ENCODE measurements around the gene HGFAC. TPM values are rescaled to one million over a fixed set of nuclear protein-coding genes. Genes with fewer than 3 reads are reported as not detected.
A peak's percentile ranks its signal among the peaks of the same experiment; 100 is the strongest.

HGFAC gene
- total RNA-seq, 1 donor = not detected

DNA sequence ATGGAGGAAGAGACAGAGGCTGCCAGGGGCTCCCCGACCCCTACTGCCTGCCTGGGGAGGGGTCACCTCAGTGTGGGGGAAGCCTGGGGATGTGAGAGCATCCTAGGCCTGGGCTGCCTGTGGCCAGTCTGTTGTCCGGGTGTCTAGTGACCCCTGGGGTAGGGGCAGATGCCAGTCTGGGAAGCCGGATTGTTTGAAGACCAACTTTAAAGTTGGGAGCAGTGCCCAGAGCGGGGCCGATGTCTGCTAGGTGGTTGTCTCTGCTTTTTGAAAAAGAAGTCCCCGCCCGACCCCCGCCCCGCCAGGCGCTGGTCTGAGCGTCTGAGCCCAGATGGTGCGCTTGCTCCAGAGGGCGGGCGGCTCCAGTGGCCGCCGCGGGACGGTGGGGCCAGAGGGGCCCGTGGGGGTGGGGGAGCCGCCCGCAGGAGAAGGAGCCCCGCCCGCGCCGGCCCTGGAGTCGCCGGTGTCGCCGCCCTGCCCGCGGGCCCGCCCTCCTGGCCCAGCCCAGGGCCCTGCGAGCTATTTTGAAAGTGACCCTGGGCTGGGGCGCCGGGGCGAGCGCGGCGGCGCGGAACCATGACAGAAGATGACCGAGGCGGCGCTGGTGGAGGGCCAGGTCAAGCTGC is 21.1 kb downstream of the HGFAC start, which contains the start of gene DOK7:
TSS of gene DOK7 (plus strand) at position 517 of the 626 bp plus-strand sequence. CDS start at position 587, 70 bp downstream.
- no peak for DNase-seq (ENCODE audit: low read depth)
- TF ChIP-seq, protein P1, sequence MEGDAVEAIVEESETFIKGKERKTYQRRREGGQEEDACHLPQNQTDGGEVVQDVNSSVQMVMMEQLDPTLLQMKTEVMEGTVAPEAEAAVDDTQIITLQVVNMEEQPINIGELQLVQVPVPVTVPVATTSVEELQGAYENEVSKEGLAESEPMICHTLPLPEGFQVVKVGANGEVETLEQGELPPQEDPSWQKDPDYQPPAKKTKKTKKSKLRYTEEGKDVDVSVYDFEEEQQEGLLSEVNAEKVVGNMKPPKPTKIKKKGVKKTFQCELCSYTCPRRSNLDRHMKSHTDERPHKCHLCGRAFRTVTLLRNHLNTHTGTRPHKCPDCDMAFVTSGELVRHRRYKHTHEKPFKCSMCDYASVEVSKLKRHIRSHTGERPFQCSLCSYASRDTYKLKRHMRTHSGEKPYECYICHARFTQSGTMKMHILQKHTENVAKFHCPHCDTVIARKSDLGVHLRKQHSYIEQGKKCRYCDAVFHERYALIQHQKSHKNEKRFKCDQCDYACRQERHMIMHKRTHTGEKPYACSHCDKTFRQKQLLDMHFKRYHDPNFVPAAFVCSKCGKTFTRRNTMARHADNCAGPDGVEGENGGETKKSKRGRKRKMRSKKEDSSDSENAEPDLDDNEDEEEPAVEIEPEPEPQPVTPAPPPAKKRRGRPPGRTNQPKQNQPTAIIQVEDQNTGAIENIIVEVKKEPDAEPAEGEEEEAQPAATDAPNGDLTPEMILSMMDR (IDR thresholded peaks at IDR 0.05; ENCODE audit: insufficient read depth, low read length) = no peak
- H3K4me3 ChIP-seq (ENCODE audit: low read depth, low read length) = peak within 1 kb of the TSS; percentile 42

DNA sequence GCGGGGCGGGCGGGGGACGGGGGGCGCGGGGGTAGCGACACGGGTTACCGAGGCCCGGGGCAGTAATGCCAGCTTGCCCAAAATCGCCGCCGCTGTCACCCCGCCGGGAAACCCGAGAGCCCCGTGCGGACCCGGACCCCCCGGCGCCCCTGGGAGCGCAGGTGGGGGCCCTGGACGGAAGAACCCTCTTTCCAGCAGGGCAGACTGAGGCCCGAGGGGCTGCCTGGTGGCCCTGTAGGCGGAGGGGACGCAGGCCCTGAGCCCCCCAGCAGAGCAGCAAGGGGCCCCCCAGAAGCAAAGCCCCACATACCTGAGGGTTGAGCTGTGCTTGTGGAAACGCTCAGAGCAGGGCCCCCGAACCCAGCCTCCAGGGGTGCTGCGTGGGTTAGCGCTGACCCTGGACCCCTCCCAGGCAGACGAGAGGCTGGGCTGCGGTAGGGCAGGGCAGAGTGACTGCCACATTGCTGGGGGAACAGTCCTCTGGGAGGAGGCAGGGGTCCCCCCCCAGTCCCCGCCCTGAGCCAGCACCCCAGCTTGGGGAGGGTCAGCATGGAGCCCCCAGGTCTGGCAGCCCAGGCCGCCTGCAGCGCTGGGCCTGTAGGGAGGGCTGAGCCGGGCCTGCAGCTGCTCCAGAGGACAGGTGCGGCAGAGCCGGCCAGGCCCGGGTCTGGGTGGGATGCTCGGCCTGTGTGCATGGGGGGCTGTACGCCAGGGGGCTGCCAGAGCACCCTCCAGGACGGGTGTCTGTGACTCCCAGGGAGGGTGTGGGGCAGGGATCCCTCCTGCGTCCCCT is 22.0 kb downstream of the HGFAC start:
- no peak for DNase-seq (ENCODE audit: low read depth)
- TF ChIP-seq, protein P1 (IDR thresholded peaks at IDR 0.05; ENCODE audit: insufficient read depth, low read length) = no peak
- H3K4me3 ChIP-seq (ENCODE audit: low read depth, low read length) = no peak overlapping the region

DNA sequence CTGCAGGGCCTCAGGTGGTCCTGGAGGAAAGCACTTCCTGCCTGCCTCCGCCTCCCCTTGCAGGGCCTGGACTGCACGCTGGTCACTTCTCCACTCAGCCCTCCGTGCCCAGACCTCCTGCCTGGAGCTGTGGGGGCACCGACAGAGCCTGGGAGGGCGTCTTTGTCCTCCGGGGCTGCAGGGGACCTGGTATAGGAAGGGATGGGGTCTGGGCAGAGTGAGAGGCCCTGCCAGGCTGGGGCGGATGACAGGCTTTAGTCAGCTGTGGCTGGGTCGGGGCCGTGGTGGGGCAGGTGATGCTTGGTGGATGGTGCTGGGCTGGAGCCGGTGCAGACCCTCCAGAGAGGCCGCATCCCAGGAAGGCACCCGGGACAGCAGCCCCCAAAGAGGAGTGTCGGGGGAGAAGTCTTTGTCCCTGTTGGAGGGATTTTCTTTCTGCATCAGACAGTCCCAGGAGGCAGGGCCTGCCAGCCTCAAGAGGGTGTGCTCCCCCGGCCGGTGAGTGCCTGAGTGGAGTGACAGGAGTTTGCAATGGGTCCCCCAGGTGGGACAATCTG is 22.7 kb downstream of the HGFAC start:
- no peak overlapping the region for H3K4me3 ChIP-seq (ENCODE audit: low read depth, low read length)
- TF ChIP-seq, protein P1 (IDR thresholded peaks at IDR 0.05; ENCODE audit: insufficient read depth, low read length) = no peak
- DNase-seq (ENCODE audit: low read depth) = no peak

DNA sequence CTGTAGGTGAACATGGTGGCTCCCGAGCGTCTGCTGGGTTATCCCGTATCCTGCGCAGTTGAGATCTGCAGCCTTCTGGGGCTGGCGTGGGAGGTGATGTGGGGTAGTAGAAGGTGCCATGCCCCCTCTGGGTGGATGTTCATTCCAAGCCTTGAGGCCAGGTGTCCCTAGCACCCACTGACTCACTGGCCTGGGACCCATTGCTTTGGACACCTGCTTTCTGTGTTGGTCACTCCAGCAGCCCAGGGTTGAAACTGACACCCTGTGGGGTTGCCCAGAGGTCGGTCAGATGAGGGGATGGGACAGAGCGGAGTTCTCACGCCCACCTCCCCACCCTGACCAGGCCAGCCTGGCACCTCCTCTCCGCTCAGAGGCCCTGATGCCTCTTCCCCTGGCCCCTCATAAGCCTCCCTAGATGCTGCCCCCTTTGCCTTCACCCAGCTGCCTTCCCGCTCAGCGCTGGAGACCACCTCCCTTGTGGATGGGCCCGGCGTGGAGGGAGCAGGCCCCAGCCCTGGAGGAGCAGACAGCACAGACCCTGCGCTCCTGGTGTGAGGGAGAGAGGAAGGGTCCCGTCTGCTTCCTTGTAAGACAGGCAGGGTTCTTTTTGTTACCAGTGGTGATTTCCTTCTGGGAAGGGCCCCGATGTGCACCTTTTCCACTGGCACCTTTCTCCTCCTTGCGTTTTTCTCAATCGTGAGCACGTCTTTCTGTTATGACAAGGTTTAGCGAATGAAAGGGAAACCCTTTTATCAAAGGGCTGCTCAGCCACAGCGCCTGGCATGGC is 23.3 kb downstream of the HGFAC start:
- H3K4me3 ChIP-seq (ENCODE audit: low read depth, low read length) = no peak overlapping the region
- DNase-seq (ENCODE audit: low read depth) = no peak
- TF ChIP-seq, protein P1 (IDR thresholded peaks at IDR 0.05; ENCODE audit: insufficient read depth, low read length) = no peak

DNA sequence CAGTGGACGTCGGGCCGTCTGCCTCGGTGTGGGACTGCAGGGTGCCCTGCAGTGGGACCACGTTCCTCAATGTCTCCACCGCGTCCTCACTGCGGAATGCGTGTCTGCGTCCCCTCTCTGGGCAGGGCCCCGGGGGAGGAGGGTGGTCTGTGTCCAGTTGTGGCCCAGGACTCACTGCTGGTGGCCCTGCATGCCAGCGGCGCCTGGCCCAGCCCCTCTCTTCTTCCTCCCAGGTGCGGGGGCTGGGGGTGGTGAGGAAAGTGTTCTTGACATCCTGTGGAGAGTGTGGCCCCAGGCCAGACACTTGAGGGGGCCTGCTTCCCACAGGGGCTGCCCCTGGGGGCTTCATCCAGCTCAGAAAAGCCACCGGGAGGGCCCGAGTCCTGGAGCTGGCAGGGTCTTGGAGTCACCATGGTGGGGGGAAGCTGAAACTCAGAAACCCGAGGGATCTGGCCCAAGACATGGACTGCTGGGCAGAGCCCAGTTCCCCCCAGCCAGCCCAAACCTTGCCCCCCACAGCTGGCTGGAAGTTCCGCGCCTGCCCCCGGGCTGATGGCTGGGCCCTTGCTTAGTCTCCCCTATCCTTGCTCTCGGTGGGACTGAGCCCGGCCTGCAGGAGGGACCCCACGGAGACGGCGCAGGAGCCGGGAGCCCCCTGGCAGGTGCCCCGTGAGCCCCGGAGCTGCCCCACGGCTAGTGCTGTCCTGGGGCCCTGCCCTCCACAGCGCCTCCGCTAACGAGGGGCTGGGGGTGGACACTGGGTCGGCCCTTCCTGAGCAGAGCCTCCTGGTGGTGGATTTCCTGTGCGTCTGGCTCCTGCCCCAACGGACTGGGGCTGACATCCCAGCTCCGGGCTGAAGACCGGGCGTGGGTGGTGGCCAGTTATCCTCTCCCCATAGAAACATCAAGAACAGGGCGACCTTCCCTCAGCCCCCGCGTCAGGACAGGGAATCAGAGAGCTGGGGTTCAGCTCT is 24.2 kb downstream of the HGFAC start:
- no peak for DNase-seq (ENCODE audit: low read depth)
- no peak overlapping the region for H3K4me3 ChIP-seq (ENCODE audit: low read depth, low read length)
- TF ChIP-seq, protein P1 (IDR thresholded peaks at IDR 0.05; ENCODE audit: insufficient read depth, low read length) = no peak

All from fibroblast of the aortic adventitia (primary cell).